ENCODE measurements around the gene CEP170. TPM values are rescaled to one million over a fixed set of nuclear protein-coding genes. Genes with fewer than 3 reads are reported as not detected.

Gene CEP170
- total and polyA plus RNA-seq, 2 experiments from 2014 or later: 22.9 to 37.3 TPM

GRCh38 chr1:243266231-243266630 is 11.2 kb upstream of the CEP170 start:
- no peak overlapping the region for H3K27ac ChIP-seq

GRCh38 chr1:243264717-243265116 is 9.6 kb upstream of the CEP170 start:
- WGBS (ENCODE audit: low lambda C conversion rate, missing lambda C conversion rate): 51% methylated on average over 2 of the region's 2 CpGs
- no peak overlapping the region for H3K4me2 ChIP-seq

More at GRCh38 chr1:243266231-243266630, 11.2 kb upstream of the CEP170 start:
- Histone ChIP-seq H3K36me3 (replicated peaks; ENCODE audit: insufficient read depth, low read depth) (no peaks in the 10 kb centered on the region), H3K4me2 (no peak overlapping the region), H2AFZ (no peak overlapping the region), H3K27me3 (no peaks in the 10 kb centered on the region), H4K20me1 (ENCODE audit: insufficient read depth, poor library complexity, severe bottlenecking) (no peaks in the 10 kb centered on the region), H3K4me1 (ENCODE audit: insufficient read depth) (peaks cover 4% of the 10 kb centered on the region), H3K79me2 (peaks cover 33% of the 10 kb centered on the region), H3K4me3 (no peak overlapping the region), H3K9me3 (ENCODE audit: low read depth) (no peaks in the 10 kb centered on the region), H3K9me2 (replicated peaks; ENCODE audit: insufficient read depth) (no peaks in the 10 kb centered on the region)
- TF ChIP-seq EZH2 (IDR thresholded peaks at IDR 0.05; ENCODE audit: borderline replicate concordance) (no peak), EZH2phosphoT487 (IDR thresholded peaks at IDR 0.05; ENCODE audit: low read depth, severe bottlenecking, unreplicated experiment) (no peak), CTCF (IDR thresholded peaks at IDR 0.05; ENCODE audit: poor library complexity) (no peak)
- DNase-seq (ENCODE audit: low spot score): no peak
- 95% methylated on average over 4 of the region's 4 CpGs for WGBS (ENCODE audit: low lambda C conversion rate, missing lambda C conversion rate)

GRCh38 chr1:243261390-243261789 is 6.3 kb upstream of the CEP170 start:
- H3K4me2 ChIP-seq: no peak overlapping the region
- no peak overlapping the region for H3K4me3 ChIP-seq
- 93% methylated on average over 1 of the region's 1 CpG for WGBS (ENCODE audit: low lambda C conversion rate, missing lambda C conversion rate)
- H3K9me3 ChIP-seq (ENCODE audit: low read depth): no peaks in the 10 kb centered on the region
- H3K36me3 ChIP-seq (replicated peaks; ENCODE audit: insufficient read depth, low read depth): no peaks in the 10 kb centered on the region
- H4K20me1 ChIP-seq (ENCODE audit: insufficient read depth, poor library complexity, severe bottlenecking): no peaks in the 10 kb centered on the region
- H3K4me1 ChIP-seq (ENCODE audit: insufficient read depth): no peaks in the 10 kb centered on the region
- DNase-seq (ENCODE audit: low spot score): no peak
- no peak for TF ChIP-seq CTCF (IDR thresholded peaks at IDR 0.05; ENCODE audit: poor library complexity)
- no peak for TF ChIP-seq EZH2phosphoT487 (IDR thresholded peaks at IDR 0.05; ENCODE audit: low read depth, severe bottlenecking, unreplicated experiment)
- no peak for TF ChIP-seq EZH2 (IDR thresholded peaks at IDR 0.05; ENCODE audit: borderline replicate concordance)
- no peaks in the 10 kb centered on the region for H3K9me2 ChIP-seq (replicated peaks; ENCODE audit: insufficient read depth)
- H3K79me2 ChIP-seq: peaks cover 66% of the 10 kb centered on the region
- H3K27ac ChIP-seq: no peak overlapping the region
- no peaks in the 10 kb centered on the region for H3K27me3 ChIP-seq
- H2AFZ ChIP-seq: no peak overlapping the region

More at GRCh38 chr1:243264717-243265116, 9.6 kb upstream of the CEP170 start:
- TF ChIP-seq EZH2 (IDR thresholded peaks at IDR 0.05; ENCODE audit: borderline replicate concordance) (no peak), CTCF (IDR thresholded peaks at IDR 0.05; ENCODE audit: poor library complexity) (no peak), EZH2phosphoT487 (IDR thresholded peaks at IDR 0.05; ENCODE audit: low read depth, severe bottlenecking, unreplicated experiment) (no peak)
- no peaks in the 10 kb centered on the region for H3K36me3 ChIP-seq (replicated peaks; ENCODE audit: insufficient read depth, low read depth)
- H3K27me3 ChIP-seq: no peaks in the 10 kb centered on the region
- H3K9me2 ChIP-seq (replicated peaks; ENCODE audit: insufficient read depth): no peaks in the 10 kb centered on the region
- DNase-seq (ENCODE audit: low spot score): no peak
- H4K20me1 ChIP-seq (ENCODE audit: insufficient read depth, poor library complexity, severe bottlenecking): no peaks in the 10 kb centered on the region
- no peaks in the 10 kb centered on the region for H3K9me3 ChIP-seq (ENCODE audit: low read depth)
- H3K4me1 ChIP-seq (ENCODE audit: insufficient read depth): peaks cover 4% of the 10 kb centered on the region
- H3K79me2 ChIP-seq: peaks cover 46% of the 10 kb centered on the region
- H2AFZ ChIP-seq: no peak overlapping the region
- H3K27ac ChIP-seq: peak overlapping the region; percentile 10
- no peak overlapping the region for H3K4me3 ChIP-seq
